Amygdala (tissue), 56 donors: ENCODE measurements around the gene LIN54.
"Not testable (repeated sequence)": the region's sequence is repeated elsewhere in the genome, so short reads cannot be mapped to it uniquely, and the experiment has no call there.

Experiments used
- DNase-seq, 56 donors: peaks; one replicate each; lab custom pipeline; 2025; lab: John Stamatoyannopoulos, UW

Gene LIN54

GRCh38 chr4:83012687-83013419 lies 2.2 kb upstream of the LIN54 start:
- peak; percentile 85 to 100 (median 97) for DNase-seq

GRCh38 chr4:83012200-83012686 lies 1.6 kb upstream of the LIN54 start:
- peak in 38 of 56 donors; percentile 5 to 74 (median 34) for DNase-seq

- peak in 1 of 56 donors; percentile 49 for DNase-seq
Measured at GRCh38 chr4:83011689-83012199, 1.1 kb upstream of the LIN54 start.

- DNase-seq, result peak in 8 of 56 donors; percentile 16 to 61 (median 30)
Measured at GRCh38 chr4:83010111-83010521, 507 bp downstream of the LIN54 start.

GRCh38 chr4:83009529-83009928 lies 1.1 kb downstream of the LIN54 start:
- no peak for DNase-seq

- DNase-seq, result not testable (repeated sequence)
Measured at GRCh38 chr4:83003044-83003791, 7.4 kb downstream of the LIN54 start.

GRCh38 chr4:83002329-83002728 lies 8.3 kb downstream of the LIN54 start:
- no peak for DNase-seq

GRCh38 chr4:82998898-82999297 lies 11.7 kb downstream of the LIN54 start:
- no peak for DNase-seq

- no peak for DNase-seq
Measured at GRCh38 chr4:82994834-82995233, 15.8 kb downstream of the LIN54 start.

GRCh38 chr4:82989575-82990429 lies 20.8 kb downstream of the LIN54 start:
- DNase-seq, result no peak

- DNase-seq, result no peak
Measured at GRCh38 chr4:82988323-82988832, 22.2 kb downstream of the LIN54 start.

- not testable (repeated sequence) for DNase-seq
Measured at GRCh38 chr4:82987519-82987918, 23.1 kb downstream of the LIN54 start.

GRCh38 chr4:82984459-82984858 lies 26.2 kb downstream of the LIN54 start:
- DNase-seq, result no peak

GRCh38 chr4:82983444-82983843 lies 27.2 kb downstream of the LIN54 start:
- no peak for DNase-seq

GRCh38 chr4:82981138-82981537 lies 29.5 kb downstream of the LIN54 start:
- no peak for DNase-seq

- no peak for DNase-seq
Measured at GRCh38 chr4:82975792-82976191, 34.8 kb downstream of the LIN54 start.

GRCh38 chr4:82969414-82969813 lies 41.2 kb downstream of the LIN54 start:
- no peak for DNase-seq

- no peak for DNase-seq
Measured at GRCh38 chr4:82968972-82969371, 41.7 kb downstream of the LIN54 start.

- no peak for DNase-seq
Measured at GRCh38 chr4:82965763-82966162, 44.9 kb downstream of the LIN54 start.

- no peak for DNase-seq
Measured at GRCh38 chr4:82957045-82957444, 53.6 kb downstream of the LIN54 start.
